RWPE1 (cell line): Measurements from ENCODE around the gene DCTN2.
"Not testable (repeated sequence)": the region's sequence is repeated elsewhere in the genome, so short reads cannot be mapped to it uniquely, and the experiment has no call there.

Source experiments
- CTCF ChIA-PET: fragments of 350-600 bp; sonication (Branson Sonifier 250); formaldehyde crosslinking; extraction: SDS; loops from one replicate; lab custom pipeline; 2021; lab: Yijun Ruan, JAX
- POLR2A ChIA-PET: fragments of 400-600 bp; formaldehyde crosslinking; extraction: SDS; loops from one replicate; lab custom pipeline; 2020; ENCODE audit warnings: antibody characterized with exemption; ENCODE audit not compliant: low non-redundant PET; lab: Yijun Ruan, JAX
- DNase-seq: peaks from one replicate; pipeline ENCODE4 v3.0.0; 2012; ENCODE audit warnings: low spot score
- H3K27ac ChIP-seq: fragments of 450-650 bp; 2 replicates; pipeline ENCODE4 v1.5.1; 2017
- CTCF ChIP-seq: fragments of 450-650 bp; conservative IDR thresholded peaks from 2 replicates; pipeline ENCODE4 v1.5.1; 2017; ENCODE audit warnings: low read depth, mild to moderate bottlenecking

The DCTN2 gene

GRCh38 chr12:57511588-57512325, 35.2 kb downstream of the DCTN2 start:
- H3K27ac ChIP-seq, result peak overlapping the region; percentile 61; the same call in 1 of the 2 replicates
- TF ChIP-seq CTCF, result no peak
- no peak for DNase-seq
- ChIA-PET CTCF (interaction anchor here (0.7 kb wide), 1 partner anchor 20 kb away, joined by 3 read pairs; no protein-coding TSS in a partner anchor), POLR2A (no interaction called here)

GRCh38 chr12:57511161-57511560, 35.8 kb downstream of the DCTN2 start:
- CTCF ChIA-PET, result interaction anchor here (0.7 kb wide), 1 partner anchor 21 kb away, joined by 3 read pairs; no protein-coding TSS in a partner anchor
- no peak for DNase-seq
- POLR2A ChIA-PET, result no interaction called here
- TF ChIP-seq CTCF, result no peak
- peak overlapping the region; percentile 61 for H3K27ac ChIP-seq

- DNase-seq, CTCF ChIA-PET, POLR2A ChIA-PET, H3K27ac ChIP-seq: not testable (repeated sequence)
These were observed 39.2 kb downstream of the DCTN2 start for GRCh38 chr12:57507796-57508195.

GRCh38 chr12:57506541-57506940, 40.5 kb downstream of the DCTN2 start:
- CTCF ChIA-PET, DNase-seq, POLR2A ChIA-PET, H3K27ac ChIP-seq: not testable (repeated sequence)

GRCh38 chr12:57502311-57502969, 44.6 kb downstream of the DCTN2 start:
- POLR2A ChIA-PET, DNase-seq, H3K27ac ChIP-seq, CTCF ChIA-PET: not testable (repeated sequence)

- ChIA-PET CTCF (no interaction called here), POLR2A (no interaction called here)
- DNase-seq, result no peak
- no peak for TF ChIP-seq CTCF
- no peak overlapping the region for H3K27ac ChIP-seq
These were observed 46.8 kb downstream of the DCTN2 start for GRCh38 chr12:57500213-57500612.

- ChIA-PET POLR2A (no interaction called here), CTCF (no interaction called here)
- DNase-seq, result no peak
- H3K27ac ChIP-seq, result no peak overlapping the region
- no peak for TF ChIP-seq CTCF
These were observed 48.4 kb downstream of the DCTN2 start for GRCh38 chr12:57498571-57498970.

GRCh38 chr12:57498132-57498502, 48.9 kb downstream of the DCTN2 start:
- CTCF ChIA-PET, result interaction anchor here (1.0 kb wide), 1 partner anchor 23 kb away, joined by 4 read pairs; no protein-coding TSS in a partner anchor
- POLR2A ChIA-PET, result no interaction called here
- H3K27ac ChIP-seq, result no peak overlapping the region
- no peak for DNase-seq
- TF ChIP-seq CTCF, result no peak
